ENCODE data around the gene NAB1. TPM values are rescaled to one million over a fixed set of nuclear protein-coding genes. Genes with fewer than 3 reads are reported as not detected.

NAB1 gene
- polyA plus RNA-seq, 1 of the 3 experiments (the other 2 are of a cell fraction): 9.7 TPM

- TF ChIP-seq, protein P1, sequence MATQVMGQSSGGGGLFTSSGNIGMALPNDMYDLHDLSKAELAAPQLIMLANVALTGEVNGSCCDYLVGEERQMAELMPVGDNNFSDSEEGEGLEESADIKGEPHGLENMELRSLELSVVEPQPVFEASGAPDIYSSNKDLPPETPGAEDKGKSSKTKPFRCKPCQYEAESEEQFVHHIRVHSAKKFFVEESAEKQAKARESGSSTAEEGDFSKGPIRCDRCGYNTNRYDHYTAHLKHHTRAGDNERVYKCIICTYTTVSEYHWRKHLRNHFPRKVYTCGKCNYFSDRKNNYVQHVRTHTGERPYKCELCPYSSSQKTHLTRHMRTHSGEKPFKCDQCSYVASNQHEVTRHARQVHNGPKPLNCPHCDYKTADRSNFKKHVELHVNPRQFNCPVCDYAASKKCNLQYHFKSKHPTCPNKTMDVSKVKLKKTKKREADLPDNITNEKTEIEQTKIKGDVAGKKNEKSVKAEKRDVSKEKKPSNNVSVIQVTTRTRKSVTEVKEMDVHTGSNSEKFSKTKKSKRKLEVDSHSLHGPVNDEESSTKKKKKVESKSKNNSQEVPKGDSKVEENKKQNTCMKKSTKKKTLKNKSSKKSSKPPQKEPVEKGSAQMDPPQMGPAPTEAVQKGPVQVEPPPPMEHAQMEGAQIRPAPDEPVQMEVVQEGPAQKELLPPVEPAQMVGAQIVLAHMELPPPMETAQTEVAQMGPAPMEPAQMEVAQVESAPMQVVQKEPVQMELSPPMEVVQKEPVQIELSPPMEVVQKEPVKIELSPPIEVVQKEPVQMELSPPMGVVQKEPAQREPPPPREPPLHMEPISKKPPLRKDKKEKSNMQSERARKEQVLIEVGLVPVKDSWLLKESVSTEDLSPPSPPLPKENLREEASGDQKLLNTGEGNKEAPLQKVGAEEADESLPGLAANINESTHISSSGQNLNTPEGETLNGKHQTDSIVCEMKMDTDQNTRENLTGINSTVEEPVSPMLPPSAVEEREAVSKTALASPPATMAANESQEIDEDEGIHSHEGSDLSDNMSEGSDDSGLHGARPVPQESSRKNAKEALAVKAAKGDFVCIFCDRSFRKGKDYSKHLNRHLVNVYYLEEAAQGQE (IDR thresholded peaks at IDR 0.05; ENCODE audit: low read depth, low read length): no peak
- TF ChIP-seq, protein P2, sequence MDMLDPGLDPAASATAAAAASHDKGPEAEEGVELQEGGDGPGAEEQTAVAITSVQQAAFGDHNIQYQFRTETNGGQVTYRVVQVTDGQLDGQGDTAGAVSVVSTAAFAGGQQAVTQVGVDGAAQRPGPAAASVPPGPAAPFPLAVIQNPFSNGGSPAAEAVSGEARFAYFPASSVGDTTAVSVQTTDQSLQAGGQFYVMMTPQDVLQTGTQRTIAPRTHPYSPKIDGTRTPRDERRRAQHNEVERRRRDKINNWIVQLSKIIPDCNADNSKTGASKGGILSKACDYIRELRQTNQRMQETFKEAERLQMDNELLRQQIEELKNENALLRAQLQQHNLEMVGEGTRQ (IDR thresholded peaks at IDR 0.05; ENCODE audit: borderline replicate concordance, low read depth, low read length): no peak
- no peak for TF ChIP-seq FOSL2 (IDR thresholded peaks at IDR 0.05; ENCODE audit: borderline replicate concordance, low read depth)
- no peak for TF ChIP-seq FOXJ3 (CRISPR knock-in tag; IDR thresholded peaks at IDR 0.05)
- TF ChIP-seq ZBTB33 (IDR thresholded peaks at IDR 0.05; ENCODE audit: borderline replicate concordance, low read depth): no peak
- TF ChIP-seq RFX5 (IDR thresholded peaks at IDR 0.05; ENCODE audit: low read length): no peak
- no peak for TF ChIP-seq TEAD4 (IDR thresholded peaks at IDR 0.05; ENCODE audit: borderline replicate concordance, insufficient read depth)
- no peak for TF ChIP-seq TCF12 (IDR thresholded peaks at IDR 0.05)
Observed at GRCh38 chr2:190717764-190718651, 69.1 kb downstream of the NAB1 start (continued).

GRCh38 chr2:190718652-190719526 lies 70.0 kb downstream of the NAB1 start:
- DNase-seq: peak; percentile 16
- Histone ChIP-seq H4K20me1 (ENCODE audit: insufficient read depth) (no peaks in the 10 kb centered on the region), H3K36me3 (replicated peaks in 1 of 2; ENCODE audit: control insufficient read depth in 1 of 2, insufficient read depth in 2 of 2, low read length in 1 of 2) (no peaks in the 10 kb centered on the region), H3K9ac (no peak overlapping the region), H3K9me3 (no peaks in the 10 kb centered on the region), H2AFZ (ENCODE audit: low read depth) (no peak overlapping the region), H3K4me1 (ENCODE audit: control insufficient read depth in 1 of 2, insufficient read depth in 2 of 2, low read depth in 1 of 2, low read length in 1 of 2) (peaks cover 0 to 15% of the 10 kb centered on the region in 2 experiments; a peak in 2 of 4 replicates), H3K9me2 (no peaks in the 10 kb centered on the region), H3K4me3 (ENCODE audit: low read depth in 2 of 2, low read length in 1 of 2) (no peak overlapping the region), H3F3A (replicated peaks; ENCODE audit: insufficient read depth) (no peaks in the 10 kb centered on the region), H3K4me2 (no peak overlapping the region), H3K79me2 (ENCODE audit: insufficient read depth) (no peaks in the 10 kb centered on the region), H3K27ac (ENCODE audit: low read depth in 2 of 2, low read length in 1 of 2) (no peak overlapping the region), H3K27me3 (ENCODE audit: insufficient read depth) (no peaks in the 10 kb centered on the region)
- 44% methylated on average over 7 of the region's 7 CpGs for WGBS (ENCODE audit: low lambda C conversion rate)
- CTCF ChIA-PET: interaction anchor here (0.9 kb wide), 1 partner anchor 13 kb away, joined by 3 read pairs; no protein-coding TSS in a partner anchor
- POLR2A ChIA-PET: no interaction called here
- TF ChIP-seq RXRA (IDR thresholded peaks at IDR 0.05; ENCODE audit: borderline replicate concordance, low read depth) (peak; percentile 68; the same call in 1 of the 2 replicates), TAF1 (IDR thresholded peaks at IDR 0.05; ENCODE audit: borderline replicate concordance, low read depth, low read length) (no peak), JUND (IDR thresholded peaks at IDR 0.05) (peak; percentile 62), TCF12 (IDR thresholded peaks at IDR 0.05) (peak; percentile 77), FOSL2 (IDR thresholded peaks at IDR 0.05; ENCODE audit: borderline replicate concordance, low read depth) (0 out of 2 replicates have a peak, but pooled peaks have one; percentile 29), ZBTB33 (IDR thresholded peaks at IDR 0.05; ENCODE audit: borderline replicate concordance, low read depth) (no peak), NRF1 (IDR thresholded peaks at IDR 0.05; ENCODE audit: low read depth, low read length) (no peak)
- TF ChIP-seq, protein P3, sequence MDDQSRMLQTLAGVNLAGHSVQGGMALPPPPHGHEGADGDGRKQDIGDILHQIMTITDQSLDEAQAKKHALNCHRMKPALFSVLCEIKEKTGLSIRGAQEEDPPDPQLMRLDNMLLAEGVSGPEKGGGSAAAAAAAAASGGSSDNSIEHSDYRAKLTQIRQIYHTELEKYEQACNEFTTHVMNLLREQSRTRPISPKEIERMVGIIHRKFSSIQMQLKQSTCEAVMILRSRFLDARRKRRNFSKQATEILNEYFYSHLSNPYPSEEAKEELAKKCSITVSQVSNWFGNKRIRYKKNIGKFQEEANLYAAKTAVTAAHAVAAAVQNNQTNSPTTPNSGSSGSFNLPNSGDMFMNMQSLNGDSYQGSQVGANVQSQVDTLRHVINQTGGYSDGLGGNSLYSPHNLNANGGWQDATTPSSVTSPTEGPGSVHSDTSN (IDR thresholded peaks at IDR 0.05): peak; percentile 62

Data from SK-N-SH (cell line).